HepG2 (cell line): ENCODE results near the gene CTIF. TPM values are rescaled to one million over a fixed set of nuclear protein-coding genes. Genes with fewer than 3 reads are reported as not detected.

Source experiments
- PHF8 ChIP-seq: sonication (generic); formaldehyde crosslinking; IDR thresholded peaks from 2 replicates; pipeline ENCODE4 v1.5.0; 2020; ENCODE audit warnings: missing genetic modification reagents
- PTBP1 ChIP-seq: fragments of 200-400 bp; formaldehyde crosslinking; IDR thresholded peaks from 2 replicates; pipeline ENCODE4 v1.6.1; 2018; ENCODE audit warnings: low read length, low read depth; ENCODE audit not compliant: poor library complexity, severe bottlenecking
- RARA ChIP-seq: IDR thresholded peaks from 2 replicates; pipeline ENCODE4 v1.6.1; 2016; ENCODE audit warnings: missing genetic modification reagents, missing compliant biosample characterization
- RXRA ChIP-seq: sonication (generic); formaldehyde crosslinking; IDR thresholded peaks from 2 replicates; pipeline ENCODE4 v1.5.1; 2020; ENCODE audit warnings: missing genetic modification reagents
- SMC3 ChIP-seq: IDR thresholded peaks from 2 replicates; pipeline ENCODE4 v1.6.1; 2011; ENCODE audit warnings: low read length, improper control_type of control experiment
- YEATS2 ChIP-seq: sonication (generic); formaldehyde crosslinking; IDR thresholded peaks from 2 replicates; pipeline ENCODE4 v1.4.0; 2020; ENCODE audit warnings: missing genetic modification reagents, borderline replicate concordance
- ZNF138 ChIP-seq: sonication (generic); formaldehyde crosslinking; IDR thresholded peaks from 2 replicates; pipeline ENCODE4 v1.5.0; 2020; ENCODE audit warnings: mild to moderate bottlenecking, low read depth, missing genetic modification reagents
- ZNF441 ChIP-seq: sonication (generic); formaldehyde crosslinking; IDR thresholded peaks from 2 replicates; pipeline ENCODE4 v1.7.0; 2021; ENCODE audit warnings: missing genetic modification reagents, borderline replicate concordance
- ZNF709 ChIP-seq: sonication (generic); formaldehyde crosslinking; IDR thresholded peaks from 2 replicates; pipeline ENCODE4 v1.5.0; 2020; ENCODE audit warnings: mild to moderate bottlenecking, missing genetic modification reagents
- ZSCAN30 ChIP-seq: sonication (generic); formaldehyde crosslinking; IDR thresholded peaks from 2 replicates; pipeline ENCODE4 v1.5.0; 2020; ENCODE audit warnings: mild to moderate bottlenecking, missing genetic modification reagents
- polyA plus RNA-seq, 8 experiments: library from polyadenylated mRNA; depleted of rRNA in 3 of 8; stranded (reverse) in 7 of 8; unstranded in 1 of 8; fragments of >200 nt; fragmentation: Illumina TruSeq in 4 of 8; extraction: Trizol in 4 of 8; gene quantifications; 2 replicates each; pipeline versions ENCODE4 v1.2.1 to v1.2.3, GENCODE V29; 2011 to 2016; ENCODE audit warnings: low read depth in 4 of 8, missing spikeins in 1 of 8, mixed read lengths in 1 of 8; ENCODE audit not compliant: insufficient read depth in 1 of 8
- total RNA-seq, 5 experiments: library from RNA; depleted of rRNA; stranded (reverse); fragments of >200 nt; fragmentation: Illumina TruSeq; extraction: Trizol; gene quantifications; 2 replicates each; pipeline ENCODE4 v1.2.3, GENCODE V29; 2016; ENCODE audit warnings: low read depth in 1 of 5
- TF ChIP-seq, protein P1 (sequence below): IDR thresholded peaks from 2 replicates; pipeline ENCODE4 v1.6.1; 2016; ENCODE audit warnings: low read depth, missing genetic modification reagents, missing compliant biosample characterization
- TF ChIP-seq, protein P2 (sequence below): IDR thresholded peaks from 2 replicates; pipeline ENCODE4 v1.6.1; 2016; ENCODE audit warnings: missing biosample characterization, missing genetic modification reagents, low read depth
- TF ChIP-seq, protein P3 (sequence below): sonication (generic); formaldehyde crosslinking; conservative IDR thresholded peaks from 2 replicates; pipeline ENCODE4 v1.4.0; 2020; ENCODE audit warnings: missing genetic modification reagents
- TF ChIP-seq, protein P4 (sequence below): sonication (generic); formaldehyde crosslinking; IDR thresholded peaks from 2 replicates; pipeline ENCODE4 v1.5.0; 2020; ENCODE audit warnings: mild to moderate bottlenecking, missing genetic modification reagents
- TF ChIP-seq, protein P5 (sequence below): sonication (generic); formaldehyde crosslinking; IDR thresholded peaks from 2 replicates; pipeline ENCODE4 v1.4.0; 2020; ENCODE audit warnings: missing genetic modification reagents, borderline replicate concordance

Gene CTIF
- total and polyA plus RNA-seq, 2 of the 13 experiments (the other 11 are each of a cell fraction or from before 2014, with no cell fraction given): 18.2 to 28.0 TPM

DNA sequence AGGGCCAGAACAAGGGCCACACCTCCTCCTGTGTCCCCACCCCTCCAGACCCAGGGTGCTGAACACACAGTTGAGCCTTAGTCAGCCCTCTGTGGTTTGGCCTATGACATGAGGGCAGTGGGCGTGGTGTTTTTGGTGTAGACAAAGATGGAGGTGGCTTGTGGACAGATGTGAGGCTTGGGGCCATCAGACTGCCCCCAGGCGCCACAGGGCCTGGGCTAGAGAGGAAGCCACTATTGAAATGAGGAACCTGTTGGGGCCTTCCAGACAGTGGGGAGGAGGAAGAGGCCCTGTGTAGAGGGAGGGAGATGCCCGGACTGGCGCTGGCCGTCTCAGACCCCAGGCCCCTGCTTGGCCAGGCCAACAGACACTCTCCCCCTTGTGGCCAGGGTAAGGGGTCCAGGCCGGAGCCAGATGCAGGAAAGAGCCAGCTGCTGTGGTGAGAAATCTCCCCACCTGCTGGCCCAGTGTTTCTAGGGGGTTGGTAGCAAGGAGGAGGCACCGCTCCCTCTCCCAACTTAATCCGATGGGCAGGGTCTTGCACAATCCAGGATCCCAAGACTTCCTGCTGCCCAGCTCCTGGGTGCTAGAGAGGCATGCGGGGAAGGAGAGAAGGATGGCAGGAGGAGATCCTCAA, 358.2 kb downstream of the CTIF start (continued):
- TF ChIP-seq, protein P1, sequence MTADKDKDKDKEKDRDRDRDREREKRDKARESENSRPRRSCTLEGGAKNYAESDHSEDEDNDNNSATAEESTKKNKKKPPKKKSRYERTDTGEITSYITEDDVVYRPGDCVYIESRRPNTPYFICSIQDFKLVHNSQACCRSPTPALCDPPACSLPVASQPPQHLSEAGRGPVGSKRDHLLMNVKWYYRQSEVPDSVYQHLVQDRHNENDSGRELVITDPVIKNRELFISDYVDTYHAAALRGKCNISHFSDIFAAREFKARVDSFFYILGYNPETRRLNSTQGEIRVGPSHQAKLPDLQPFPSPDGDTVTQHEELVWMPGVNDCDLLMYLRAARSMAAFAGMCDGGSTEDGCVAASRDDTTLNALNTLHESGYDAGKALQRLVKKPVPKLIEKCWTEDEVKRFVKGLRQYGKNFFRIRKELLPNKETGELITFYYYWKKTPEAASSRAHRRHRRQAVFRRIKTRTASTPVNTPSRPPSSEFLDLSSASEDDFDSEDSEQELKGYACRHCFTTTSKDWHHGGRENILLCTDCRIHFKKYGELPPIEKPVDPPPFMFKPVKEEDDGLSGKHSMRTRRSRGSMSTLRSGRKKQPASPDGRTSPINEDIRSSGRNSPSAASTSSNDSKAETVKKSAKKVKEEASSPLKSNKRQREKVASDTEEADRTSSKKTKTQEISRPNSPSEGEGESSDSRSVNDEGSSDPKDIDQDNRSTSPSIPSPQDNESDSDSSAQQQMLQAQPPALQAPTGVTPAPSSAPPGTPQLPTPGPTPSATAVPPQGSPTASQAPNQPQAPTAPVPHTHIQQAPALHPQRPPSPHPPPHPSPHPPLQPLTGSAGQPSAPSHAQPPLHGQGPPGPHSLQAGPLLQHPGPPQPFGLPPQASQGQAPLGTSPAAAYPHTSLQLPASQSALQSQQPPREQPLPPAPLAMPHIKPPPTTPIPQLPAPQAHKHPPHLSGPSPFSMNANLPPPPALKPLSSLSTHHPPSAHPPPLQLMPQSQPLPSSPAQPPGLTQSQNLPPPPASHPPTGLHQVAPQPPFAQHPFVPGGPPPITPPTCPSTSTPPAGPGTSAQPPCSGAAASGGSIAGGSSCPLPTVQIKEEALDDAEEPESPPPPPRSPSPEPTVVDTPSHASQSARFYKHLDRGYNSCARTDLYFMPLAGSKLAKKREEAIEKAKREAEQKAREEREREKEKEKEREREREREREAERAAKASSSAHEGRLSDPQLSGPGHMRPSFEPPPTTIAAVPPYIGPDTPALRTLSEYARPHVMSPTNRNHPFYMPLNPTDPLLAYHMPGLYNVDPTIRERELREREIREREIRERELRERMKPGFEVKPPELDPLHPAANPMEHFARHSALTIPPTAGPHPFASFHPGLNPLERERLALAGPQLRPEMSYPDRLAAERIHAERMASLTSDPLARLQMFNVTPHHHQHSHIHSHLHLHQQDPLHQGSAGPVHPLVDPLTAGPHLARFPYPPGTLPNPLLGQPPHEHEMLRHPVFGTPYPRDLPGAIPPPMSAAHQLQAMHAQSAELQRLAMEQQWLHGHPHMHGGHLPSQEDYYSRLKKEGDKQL (CRISPR knock-in tag): peak; percentile 21; the same call in 1 of the 2 replicates
- no peak for TF ChIP-seq ZSCAN30 (CRISPR knock-in tag)
- no peak; the same call in none of the 2 replicates for TF ChIP-seq PHF8 (CRISPR knock-in tag)
- peak; percentile 50; the same call in 1 of the 2 replicates for TF ChIP-seq ZNF709 (CRISPR knock-in tag)
- TF ChIP-seq, protein P2, sequence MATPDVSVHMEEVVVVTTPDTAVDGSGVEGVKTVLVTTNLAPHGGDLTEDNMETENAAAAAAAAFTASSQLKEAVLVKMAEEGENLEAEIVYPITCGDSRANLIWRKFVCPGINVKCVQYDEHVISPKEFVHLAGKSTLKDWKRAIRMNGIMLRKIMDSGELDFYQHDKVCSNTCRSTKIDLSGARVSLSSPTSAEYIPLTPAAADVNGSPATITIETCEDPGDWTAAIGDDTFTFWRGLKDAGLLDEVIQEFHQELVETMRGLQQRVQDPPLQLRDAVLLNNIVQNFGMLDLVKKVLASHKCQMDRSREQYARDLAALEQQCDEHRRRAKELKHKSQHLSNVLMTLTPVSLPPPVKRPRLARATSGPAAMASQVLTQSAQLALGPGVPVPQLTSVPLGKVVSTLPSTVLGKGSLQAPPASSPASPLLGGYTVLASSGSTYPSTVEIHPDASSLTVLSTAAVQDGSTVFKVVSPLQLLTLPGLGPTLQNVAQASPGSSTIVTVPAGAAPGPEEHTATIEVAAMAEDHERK: no peak
- TF ChIP-seq RARA (CRISPR knock-in tag): peak; percentile 61
- peak; percentile 74 for TF ChIP-seq RXRA (CRISPR knock-in tag)
- TF ChIP-seq ZNF441 (CRISPR knock-in tag): no peak
- no peak for TF ChIP-seq YEATS2 (CRISPR knock-in tag)
- TF ChIP-seq SMC3: peak; percentile 66
- no peak for TF ChIP-seq ZNF138 (CRISPR knock-in tag)
- TF ChIP-seq, protein P3, sequence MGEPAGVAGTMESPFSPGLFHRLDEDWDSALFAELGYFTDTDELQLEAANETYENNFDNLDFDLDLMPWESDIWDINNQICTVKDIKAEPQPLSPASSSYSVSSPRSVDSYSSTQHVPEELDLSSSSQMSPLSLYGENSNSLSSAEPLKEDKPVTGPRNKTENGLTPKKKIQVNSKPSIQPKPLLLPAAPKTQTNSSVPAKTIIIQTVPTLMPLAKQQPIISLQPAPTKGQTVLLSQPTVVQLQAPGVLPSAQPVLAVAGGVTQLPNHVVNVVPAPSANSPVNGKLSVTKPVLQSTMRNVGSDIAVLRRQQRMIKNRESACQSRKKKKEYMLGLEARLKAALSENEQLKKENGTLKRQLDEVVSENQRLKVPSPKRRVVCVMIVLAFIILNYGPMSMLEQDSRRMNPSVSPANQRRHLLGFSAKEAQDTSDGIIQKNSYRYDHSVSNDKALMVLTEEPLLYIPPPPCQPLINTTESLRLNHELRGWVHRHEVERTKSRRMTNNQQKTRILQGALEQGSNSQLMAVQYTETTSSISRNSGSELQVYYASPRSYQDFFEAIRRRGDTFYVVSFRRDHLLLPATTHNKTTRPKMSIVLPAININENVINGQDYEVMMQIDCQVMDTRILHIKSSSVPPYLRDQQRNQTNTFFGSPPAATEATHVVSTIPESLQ (CRISPR knock-in tag): no peak
- TF ChIP-seq, protein P4, sequence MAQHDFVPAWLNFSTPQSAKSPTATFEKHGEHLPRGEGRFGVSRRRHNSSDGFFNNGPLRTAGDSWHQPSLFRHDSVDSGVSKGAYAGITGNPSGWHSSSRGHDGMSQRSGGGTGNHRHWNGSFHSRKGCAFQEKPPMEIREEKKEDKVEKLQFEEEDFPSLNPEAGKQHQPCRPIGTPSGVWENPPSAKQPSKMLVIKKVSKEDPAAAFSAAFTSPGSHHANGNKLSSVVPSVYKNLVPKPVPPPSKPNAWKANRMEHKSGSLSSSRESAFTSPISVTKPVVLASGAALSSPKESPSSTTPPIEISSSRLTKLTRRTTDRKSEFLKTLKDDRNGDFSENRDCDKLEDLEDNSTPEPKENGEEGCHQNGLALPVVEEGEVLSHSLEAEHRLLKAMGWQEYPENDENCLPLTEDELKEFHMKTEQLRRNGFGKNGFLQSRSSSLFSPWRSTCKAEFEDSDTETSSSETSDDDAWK (CRISPR knock-in tag): no peak
- TF ChIP-seq, protein P5, sequence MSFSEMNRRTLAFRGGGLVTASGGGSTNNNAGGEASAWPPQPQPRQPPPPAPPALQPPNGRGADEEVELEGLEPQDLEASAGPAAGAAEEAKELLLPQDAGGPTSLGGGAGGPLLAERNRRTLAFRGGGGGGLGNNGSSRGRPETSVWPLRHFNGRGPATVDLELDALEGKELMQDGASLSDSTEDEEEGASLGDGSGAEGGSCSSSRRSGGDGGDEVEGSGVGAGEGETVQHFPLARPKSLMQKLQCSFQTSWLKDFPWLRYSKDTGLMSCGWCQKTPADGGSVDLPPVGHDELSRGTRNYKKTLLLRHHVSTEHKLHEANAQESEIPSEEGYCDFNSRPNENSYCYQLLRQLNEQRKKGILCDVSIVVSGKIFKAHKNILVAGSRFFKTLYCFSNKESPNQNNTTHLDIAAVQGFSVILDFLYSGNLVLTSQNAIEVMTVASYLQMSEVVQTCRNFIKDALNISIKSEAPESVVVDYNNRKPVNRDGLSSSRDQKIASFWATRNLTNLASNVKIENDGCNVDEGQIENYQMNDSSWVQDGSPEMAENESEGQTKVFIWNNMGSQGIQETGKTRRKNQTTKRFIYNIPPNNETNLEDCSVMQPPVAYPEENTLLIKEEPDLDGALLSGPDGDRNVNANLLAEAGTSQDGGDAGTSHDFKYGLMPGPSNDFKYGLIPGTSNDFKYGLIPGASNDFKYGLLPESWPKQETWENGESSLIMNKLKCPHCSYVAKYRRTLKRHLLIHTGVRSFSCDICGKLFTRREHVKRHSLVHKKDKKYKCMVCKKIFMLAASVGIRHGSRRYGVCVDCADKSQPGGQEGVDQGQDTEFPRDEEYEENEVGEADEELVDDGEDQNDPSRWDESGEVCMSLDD (CRISPR knock-in tag): no peak
- no peak for TF ChIP-seq PTBP1
